Iris pigment epithelial cell (primary cell): ENCODE results near the gene PCDHA5.
"Not testable (repeated sequence)": the region's sequence is repeated elsewhere in the genome, so short reads cannot be mapped to it uniquely, and the experiment has no call there.

Experiments
- DNase-seq: peaks from one replicate; pipeline ENCODE4 v3.0.0-alpha.2; 2011; ENCODE audit warnings: low read depth

The PCDHA5 gene

GRCh38 chr5:140823475-140823874 is 2.1 kb downstream of the PCDHA5 start:
- no peak for DNase-seq

GRCh38 chr5:140827704-140828361 is 6.4 kb downstream of the PCDHA5 start, which contains the start of gene PCDHA6:
TSS of gene PCDHA6 (plus strand) at chr5:140827960. CDS start at chr5:140828092, 132 bp downstream.
- DNase-seq = peak; percentile 6

- no peak for DNase-seq
These were observed 6.9 kb downstream of the PCDHA5 start for GRCh38 chr5:140828362-140828737.

DNA sequence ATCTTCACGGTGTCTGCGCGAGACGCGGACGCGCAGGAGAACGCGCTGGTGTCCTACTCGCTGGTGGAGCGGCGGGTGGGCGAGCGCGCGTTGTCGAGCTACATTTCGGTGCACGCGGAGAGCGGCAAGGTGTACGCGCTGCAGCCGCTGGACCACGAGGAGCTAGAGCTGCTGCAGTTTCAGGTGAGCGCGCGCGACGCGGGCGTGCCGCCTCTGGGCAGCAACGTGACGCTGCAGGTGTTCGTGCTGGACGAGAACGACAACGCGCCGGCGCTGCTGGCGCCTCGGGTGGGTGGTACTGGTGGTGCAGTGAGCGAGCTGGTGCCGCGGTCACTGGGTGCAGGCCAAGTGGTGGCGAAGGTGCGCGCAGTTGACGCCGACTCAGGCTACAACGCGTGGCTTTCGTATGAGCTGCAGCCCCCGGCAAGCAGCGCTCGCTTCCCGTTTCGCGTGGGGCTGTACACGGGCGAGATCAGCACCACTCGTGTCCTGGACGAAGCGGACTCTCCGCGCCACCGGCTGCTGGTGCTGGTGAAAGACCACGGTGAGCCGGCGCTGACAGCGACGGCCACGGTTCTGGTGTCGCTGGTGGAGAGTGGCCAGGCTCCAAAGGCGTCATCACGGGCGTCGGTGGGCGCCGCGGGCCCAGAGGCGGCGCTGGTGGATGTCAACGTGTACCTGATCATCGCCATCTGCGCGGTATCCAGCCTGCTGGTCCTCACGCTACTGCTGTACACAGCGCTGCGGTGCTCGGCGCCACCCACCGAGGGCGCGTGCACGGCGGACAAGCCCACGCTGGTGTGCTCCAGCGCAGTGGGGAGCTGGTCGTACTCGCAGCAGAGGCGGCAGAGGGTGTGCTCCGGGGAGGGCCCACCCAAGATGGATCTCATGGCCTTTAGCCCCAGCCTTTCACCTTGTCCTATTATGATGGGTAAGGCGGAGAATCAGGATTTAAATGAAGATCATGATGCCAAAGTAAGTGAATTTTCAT is 8.4 kb downstream of the PCDHA5 start:
- not testable (repeated sequence) for DNase-seq

GRCh38 chr5:140833993-140834392 is 12.6 kb downstream of the PCDHA5 start, which contains the start of gene PCDHA7:
TSS of gene PCDHA7 (plus strand) at chr5:140834269. CDS start at chr5:140834384, 115 bp downstream.
- peak; percentile 12 for DNase-seq

DNA sequence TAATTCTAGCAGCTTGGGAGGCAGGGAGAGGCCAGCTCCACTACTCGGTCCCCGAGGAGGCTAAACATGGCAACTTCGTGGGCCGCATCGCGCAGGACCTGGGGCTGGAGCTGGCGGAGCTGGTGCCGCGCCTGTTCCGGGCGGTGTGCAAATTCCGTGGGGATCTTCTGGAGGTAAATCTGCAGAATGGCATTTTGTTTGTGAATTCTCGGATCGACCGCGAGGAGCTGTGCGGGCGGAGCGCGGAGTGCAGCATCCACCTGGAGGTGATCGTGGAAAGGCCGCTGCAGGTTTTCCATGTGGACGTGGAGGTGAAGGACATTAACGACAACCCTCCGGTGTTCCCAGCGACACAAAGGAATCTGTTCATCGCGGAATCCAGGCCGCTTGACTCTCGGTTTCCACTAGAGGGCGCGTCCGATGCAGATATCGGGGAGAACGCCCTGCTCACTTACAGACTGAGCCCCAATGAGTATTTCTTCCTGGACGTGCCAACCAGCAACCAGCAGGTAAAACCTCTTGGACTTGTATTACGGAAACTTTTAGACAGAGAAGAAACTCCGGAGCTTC is 13.1 kb downstream of the PCDHA5 start:
- DNase-seq = not testable (repeated sequence)

DNA sequence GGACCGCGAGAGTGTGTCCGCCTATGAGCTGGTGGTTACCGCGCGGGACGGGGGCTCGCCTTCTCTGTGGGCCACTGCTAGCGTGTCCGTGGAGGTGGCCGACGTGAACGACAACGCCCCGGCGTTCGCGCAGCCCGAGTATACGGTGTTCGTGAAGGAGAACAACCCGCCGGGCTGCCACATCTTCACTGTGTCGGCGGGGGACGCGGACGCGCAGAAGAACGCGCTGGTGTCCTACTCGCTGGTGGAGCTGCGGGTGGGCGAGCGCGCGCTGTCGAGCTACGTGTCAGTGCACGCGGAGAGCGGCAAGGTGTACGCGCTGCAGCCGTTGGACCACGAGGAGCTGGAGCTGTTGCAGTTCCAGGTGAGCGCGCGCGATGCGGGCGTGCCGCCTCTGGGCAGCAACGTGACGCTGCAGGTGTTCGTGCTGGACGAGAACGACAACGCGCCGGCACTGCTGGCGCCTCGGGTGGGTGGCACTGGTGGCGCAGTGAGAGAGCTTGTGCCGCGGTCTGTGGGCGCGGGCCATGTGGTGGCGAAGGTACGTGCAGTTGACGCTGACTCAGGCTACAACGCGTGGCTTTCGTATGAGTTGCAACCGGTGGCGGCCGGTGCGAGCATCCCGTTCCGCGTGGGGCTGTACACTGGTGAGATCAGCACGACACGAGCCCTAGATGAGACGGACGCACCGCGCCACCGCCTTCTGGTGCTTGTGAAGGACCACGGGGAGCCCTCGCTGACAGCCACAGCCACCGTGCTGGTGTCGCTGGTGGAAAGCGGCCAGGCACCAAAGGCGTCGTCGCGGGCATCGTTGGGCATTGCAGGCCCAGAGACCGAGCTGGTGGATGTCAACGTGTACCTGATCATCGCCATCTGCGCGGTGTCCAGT is 14.5 kb downstream of the PCDHA5 start:
- DNase-seq = no peak

- DNase-seq = peak; percentile 5
These were observed 19.9 kb downstream of the PCDHA5 start, which contains the start of gene PCDHA8 for GRCh38 chr5:140840978-140841962. TSS of gene PCDHA8 (plus strand) at chr5:140841187. CDS start at chr5:140841322, 135 bp downstream.

DNA sequence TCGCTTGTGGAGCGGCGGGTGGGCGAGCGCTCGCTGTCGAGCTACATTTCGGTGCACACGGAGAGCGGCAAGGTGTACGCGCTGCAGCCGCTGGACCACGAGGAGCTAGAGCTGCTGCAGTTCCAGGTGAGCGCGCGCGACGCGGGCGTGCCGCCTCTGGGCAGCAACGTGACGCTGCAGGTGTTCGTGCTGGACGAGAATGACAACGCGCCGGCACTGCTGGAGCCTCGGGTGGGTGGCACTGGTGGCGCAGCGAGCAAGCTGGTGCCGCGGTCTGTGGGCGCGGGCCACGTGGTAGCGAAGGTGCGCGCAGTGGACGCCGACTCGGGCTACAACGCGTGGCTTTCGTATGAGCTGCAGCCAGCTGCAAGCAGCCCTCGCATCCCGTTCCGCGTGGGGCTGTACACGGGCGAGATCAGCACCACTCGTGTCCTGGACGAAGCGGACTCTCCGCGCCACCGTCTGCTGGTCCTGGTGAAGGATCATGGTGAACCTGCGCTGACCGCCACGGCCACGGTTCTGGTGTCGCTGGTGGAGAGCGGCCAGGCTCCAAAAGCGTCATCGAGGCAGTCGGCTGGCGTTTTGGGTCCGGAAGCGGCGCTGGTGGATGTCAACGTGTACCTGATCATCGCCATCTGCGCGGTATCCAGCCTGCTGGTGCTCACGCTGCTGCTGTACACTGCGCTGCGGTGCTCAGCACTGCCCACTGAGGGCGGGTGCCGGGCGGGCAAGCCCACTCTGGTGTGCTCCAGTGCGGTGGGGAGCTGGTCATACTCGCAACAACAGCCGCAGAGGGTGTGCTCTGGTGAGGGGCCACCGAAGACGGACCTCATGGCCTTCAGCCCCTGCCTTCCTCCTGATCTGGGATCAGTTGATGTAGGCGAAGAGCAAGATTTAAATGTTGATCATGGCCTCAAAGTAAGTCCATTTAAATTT is 21.7 kb downstream of the PCDHA5 start:
- no peak for DNase-seq

DNA sequence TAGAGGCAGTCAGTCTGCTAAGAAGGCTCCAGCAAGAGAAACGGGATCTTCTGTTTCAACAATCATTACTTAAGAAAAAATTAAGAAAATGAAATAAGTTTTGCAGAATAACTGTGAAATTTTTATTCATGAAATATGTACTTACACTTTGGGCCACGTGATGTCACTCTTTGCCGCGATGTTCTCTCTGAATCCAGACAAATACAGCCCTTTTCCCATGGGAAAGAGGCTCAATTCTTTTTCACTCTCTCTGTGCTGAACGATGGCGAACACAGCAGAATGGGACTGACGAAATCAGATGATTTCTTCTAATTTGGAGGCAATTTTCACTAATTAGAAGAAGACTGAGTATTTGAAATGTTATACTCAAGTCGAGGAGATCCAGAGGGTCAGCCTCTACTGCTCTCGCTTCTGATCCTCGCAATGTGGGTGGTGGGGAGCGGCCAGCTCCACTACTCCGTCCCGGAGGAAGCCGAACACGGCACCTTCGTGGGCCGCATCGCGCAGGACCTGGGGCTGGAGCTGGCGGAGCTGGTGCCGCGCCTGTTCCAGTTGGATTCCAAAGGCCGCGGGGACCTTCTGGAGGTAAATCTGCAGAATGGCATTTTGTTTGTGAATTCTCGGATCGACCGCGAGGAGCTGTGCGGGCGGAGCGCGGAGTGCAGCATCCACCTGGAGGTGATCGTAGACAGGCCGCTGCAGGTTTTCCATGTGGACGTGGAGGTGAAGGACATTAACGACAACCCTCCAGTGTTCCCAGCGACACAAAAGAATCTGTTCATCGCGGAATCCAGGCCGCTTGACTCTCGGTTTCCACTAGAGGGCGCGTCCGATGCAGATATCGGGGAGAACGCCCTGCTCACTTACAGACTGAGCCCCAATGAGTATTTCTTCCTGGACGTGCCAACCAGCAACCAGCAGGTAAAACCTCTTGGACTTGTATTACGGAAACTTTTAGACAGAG is 27.0 kb downstream of the PCDHA5 start, which contains the start of gene PCDHA9:
TSS of gene PCDHA9 (plus strand) at position 244 of the 964 bp plus-strand sequence. CDS start at position 358, 114 bp downstream.
- DNase-seq = not testable (repeated sequence)

- not testable (repeated sequence) for DNase-seq
These were observed 28.6 kb downstream of the PCDHA5 start for GRCh38 chr5:140849831-140850634.

DNA sequence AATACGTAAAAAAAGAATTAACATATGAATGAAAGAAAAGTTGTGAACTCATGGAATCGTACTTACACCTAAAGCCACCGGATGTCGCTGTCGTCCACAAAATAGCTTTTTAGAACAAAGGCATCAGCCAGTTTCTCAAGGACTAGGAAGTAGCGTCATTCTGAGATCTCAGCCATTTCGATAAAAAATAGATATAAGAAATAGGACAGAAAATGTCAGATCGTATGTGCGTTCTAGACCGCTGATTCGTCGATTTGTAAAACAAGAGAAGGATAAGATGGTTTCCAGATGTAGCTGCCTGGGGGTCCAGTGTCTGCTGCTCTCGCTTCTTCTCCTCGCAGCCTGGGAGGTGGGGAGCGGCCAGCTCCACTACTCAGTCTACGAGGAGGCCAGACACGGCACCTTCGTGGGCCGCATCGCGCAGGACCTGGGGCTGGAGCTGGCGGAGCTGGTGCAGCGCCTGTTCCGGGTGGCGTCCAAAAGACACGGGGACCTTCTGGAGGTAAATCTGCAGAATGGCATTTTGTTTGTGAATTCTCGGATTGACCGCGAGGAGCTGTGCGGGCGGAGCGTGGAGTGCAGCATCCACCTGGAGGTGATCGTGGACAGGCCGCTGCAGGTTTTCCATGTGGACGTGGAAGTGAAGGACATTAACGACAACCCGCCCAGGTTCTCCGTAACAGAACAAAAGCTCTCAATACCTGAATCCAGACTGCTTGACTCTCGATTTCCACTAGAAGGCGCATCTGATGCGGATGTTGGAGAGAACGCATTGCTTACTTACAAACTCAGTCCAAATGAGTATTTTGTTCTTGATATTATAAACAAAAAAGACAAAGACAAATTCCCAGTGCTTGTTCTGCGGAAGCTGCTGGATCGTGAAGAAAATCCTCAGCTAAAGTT is 34.6 kb downstream of the PCDHA5 start, which contains the start of gene PCDHA10:
TSS of gene PCDHA10 (plus strand) at position 126 of the 903 bp plus-strand sequence. CDS start at position 278, 152 bp downstream.
- DNase-seq = no peak

- DNase-seq = no peak
These were observed 36.0 kb downstream of the PCDHA5 start for GRCh38 chr5:140857177-140857986.

GRCh38 chr5:140857987-140858240 is 36.5 kb downstream of the PCDHA5 start:
- no peak for DNase-seq
